T-helper 1 cell treated with Interleukin-12 subunit alpha and Interleukin-12 subunit beta and Interleukin-4 antibody, amounts not matched to agents 30 μg/mL and 1 μg/mL, for 36 hours (primary cell): ENCODE results near the gene WIZ.
"Not testable (repeated sequence)": the region's sequence is repeated elsewhere in the genome, so short reads cannot be mapped to it uniquely, and the experiment has no call there.

Source experiments
- H3K27ac Mint-ChIP-seq: one replicate; pipeline ENCODE4 v1.8.0; 2021; ENCODE audit warnings: mild to moderate bottlenecking, mixed read lengths
- H3K27me3 Mint-ChIP-seq: one replicate; pipeline ENCODE4 v1.8.0; 2021; ENCODE audit warnings: low read depth, mixed read lengths
- H3K36me3 Mint-ChIP-seq: one replicate; pipeline ENCODE4 v1.8.0; 2021; ENCODE audit warnings: low read depth, mixed read lengths
- H3K4me1 Mint-ChIP-seq: one replicate; pipeline ENCODE4 v1.8.0; 2021; ENCODE audit warnings: low read depth, mixed read lengths
- H3K4me3 Mint-ChIP-seq: one replicate; pipeline ENCODE4 v1.8.0; 2021; ENCODE audit warnings: mild to moderate bottlenecking, moderate library complexity, mixed read lengths
- H3K9me3 Mint-ChIP-seq: one replicate; pipeline ENCODE4 v1.8.0; 2021; ENCODE audit warnings: mixed read lengths

The WIZ gene, protein sequence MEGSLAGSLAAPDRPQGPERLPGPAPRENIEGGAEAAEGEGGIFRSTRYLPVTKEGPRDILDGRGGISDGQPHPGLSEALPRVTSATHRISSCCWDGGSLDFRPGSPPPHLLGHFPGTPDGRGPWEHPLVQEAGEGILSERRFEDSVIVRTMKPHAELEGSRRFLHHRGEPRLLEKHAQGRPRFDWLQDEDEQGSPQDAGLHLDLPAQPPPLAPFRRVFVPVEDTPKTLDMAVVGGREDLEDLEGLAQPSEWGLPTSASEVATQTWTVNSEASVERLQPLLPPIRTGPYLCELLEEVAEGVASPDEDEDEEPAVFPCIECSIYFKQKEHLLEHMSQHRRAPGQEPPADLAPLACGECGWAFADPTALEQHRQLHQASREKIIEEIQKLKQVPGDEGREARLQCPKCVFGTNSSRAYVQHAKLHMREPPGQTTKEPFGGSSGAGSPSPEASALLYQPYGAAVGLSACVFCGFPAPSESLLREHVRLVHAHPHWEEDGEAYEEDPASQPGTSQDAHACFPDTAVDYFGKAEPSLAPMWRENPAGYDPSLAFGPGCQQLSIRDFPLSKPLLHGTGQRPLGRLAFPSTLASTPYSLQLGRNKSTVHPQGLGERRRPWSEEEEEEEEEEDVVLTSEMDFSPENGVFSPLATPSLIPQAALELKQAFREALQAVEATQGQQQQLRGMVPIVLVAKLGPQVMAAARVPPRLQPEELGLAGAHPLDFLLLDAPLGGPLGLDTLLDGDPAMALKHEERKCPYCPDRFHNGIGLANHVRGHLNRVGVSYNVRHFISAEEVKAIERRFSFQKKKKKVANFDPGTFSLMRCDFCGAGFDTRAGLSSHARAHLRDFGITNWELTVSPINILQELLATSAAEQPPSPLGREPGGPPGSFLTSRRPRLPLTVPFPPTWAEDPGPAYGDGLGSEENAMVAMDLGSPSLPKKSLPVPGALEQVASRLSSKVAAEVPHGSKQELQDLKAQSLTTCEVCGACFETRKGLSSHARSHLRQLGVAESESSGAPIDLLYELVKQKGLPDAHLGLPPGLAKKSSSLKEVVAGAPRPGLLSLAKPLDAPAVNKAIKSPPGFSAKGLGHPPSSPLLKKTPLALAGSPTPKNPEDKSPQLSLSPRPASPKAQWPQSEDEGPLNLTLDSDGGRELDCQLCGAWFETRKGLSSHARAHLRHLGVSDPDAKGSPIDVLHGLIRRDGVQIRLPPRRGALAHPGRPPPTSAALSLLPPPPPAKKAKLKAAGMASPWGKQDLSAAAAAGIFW (N-terminal part only)

DNA sequence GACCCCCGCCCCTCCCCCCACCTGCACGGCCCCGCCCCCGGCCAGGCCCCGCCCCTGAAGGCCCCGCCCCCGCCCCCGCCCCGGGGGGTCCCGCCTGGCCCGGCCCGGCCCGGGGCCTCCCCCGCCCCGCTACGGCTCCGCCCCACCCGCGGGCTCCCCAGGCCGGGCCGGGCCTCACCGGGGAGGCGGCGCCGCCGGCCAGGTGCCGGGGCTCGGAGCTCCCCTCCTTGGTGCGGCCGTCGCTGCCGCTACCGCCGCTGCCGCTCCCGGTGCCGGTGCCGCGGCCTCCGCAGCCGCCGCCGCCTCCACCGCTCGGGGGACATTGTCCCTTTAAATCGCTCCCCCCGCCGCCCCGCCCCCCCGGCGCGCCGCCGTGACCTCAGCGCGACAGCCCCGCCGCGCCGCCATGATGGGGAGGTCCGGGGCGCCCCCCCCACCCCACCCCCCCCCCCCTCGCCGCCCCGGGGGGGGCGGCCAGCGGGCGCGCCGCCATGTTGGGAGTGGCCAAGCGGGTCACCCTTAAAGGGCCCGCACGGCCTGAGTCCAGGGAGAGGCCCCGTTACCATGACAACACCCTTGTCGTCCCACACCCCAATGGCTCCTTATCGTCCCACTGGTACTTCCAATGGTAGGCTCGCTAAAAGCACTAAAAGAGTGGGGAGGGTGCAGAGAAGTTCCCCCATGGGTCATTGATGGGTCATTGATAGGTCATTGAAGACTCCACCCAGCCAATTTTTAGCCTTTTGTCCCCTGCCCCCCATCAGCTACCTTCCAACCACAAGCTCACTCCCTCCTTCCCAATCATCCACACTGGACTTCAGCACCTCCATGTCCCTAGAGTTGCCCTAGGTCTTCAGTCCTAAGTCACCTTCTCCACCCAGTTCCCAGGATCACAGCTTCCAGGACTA lies at the start of gene WIZ:
Gene WIZ (minus strand): TSS at position 337 of the 908 bp plus-strand sequence. CDS start 1,649 bp downstream, outside the sequence.
- Mint-ChIP-seq H3K4me3 (peak within 1 kb of the TSS; percentile 85), H3K4me1 (peaks cover 18% of the 10 kb centered on the region), H3K27me3 (no peaks in the 10 kb centered on the region), H3K9me3 (no peaks in the 10 kb centered on the region), H3K36me3 (peaks cover 50% of the 10 kb centered on the region), H3K27ac (peak within 1 kb of the TSS; percentile 89)

DNA sequence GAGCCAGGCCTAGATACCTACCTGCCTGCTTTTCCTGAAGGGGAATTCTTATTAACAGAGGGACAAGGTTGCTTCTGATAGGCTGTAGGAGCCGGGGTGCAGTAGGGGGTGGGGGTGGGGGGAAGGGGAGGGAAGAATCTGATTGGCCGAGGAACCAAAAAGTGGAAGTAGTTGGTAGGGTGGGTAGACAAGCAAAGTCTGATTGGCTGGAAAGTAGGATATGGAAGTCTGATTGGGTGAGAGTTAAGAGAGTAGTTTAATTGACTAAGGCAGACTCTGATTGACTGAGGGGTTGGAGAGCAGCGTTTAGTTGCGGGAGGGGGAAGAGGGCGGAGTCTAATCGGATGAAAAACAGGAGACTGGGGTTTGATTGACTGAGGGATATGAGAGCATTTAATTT lies 49.2 kb upstream of the WIZ start:
- Mint-ChIP-seq H3K36me3 (no peaks in the 10 kb centered on the region), H3K27ac (no peak overlapping the region), H3K27me3 (peaks cover 32% of the 10 kb centered on the region), H3K9me3 (no peaks in the 10 kb centered on the region), H3K4me1 (peaks cover 6% of the 10 kb centered on the region), H3K4me3 (no peak overlapping the region)

DNA sequence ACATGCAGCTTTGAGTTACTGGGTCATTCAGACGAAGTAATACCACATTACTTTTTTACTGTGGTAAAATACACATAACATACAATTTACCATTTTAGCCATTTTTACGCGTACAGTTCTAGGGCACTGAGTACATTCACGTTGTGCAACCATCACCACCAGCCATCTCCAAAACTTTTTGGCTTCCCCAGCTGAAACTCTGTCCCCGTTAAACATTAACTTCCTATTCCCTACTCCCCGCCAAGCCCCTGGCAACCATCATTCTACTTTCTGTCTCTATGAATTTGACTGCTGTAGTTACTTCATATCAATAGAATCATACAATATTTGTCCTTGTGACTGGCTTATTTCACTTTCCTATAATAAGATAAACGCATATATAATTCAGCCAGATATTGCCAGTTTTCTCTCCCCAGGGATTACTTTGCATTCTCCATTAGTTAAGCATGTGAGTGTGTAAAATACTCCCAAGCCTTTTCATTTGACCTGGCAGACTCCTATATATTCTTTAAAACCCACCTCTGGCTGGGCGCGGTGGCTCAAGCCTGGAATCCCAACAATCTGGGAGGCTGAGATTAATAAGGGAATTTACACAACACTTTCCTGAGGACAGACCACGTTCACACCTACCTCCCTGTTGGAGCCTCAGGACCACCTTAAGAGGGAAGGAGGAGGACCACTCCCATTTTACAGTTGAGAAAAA lies 48.6 kb upstream of the WIZ start:
- Mint-ChIP-seq H3K27ac (no peak overlapping the region), H3K27me3 (peaks cover 34% of the 10 kb centered on the region), H3K9me3 (no peaks in the 10 kb centered on the region), H3K4me1 (peaks cover 6% of the 10 kb centered on the region), H3K4me3 (no peak overlapping the region), H3K36me3 (no peaks in the 10 kb centered on the region)

DNA sequence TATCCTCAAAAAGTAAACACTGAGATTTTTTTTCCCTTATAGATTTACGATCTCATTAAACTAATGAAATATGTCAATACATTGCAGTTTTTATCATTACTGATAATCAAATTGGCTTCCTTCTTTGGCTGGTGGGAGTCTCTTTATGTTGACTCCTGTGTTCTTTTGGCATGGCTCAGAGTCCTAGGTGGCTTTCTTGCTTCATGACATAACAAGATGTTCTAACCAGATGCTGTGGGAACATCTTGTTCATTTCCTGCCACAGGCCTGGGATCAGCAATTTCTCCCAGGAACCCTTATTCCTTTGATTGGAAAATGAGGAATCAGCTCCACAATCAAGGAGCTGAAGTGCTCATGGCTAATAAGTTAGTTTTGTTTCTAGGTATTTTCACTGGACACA lies 45.4 kb upstream of the WIZ start:
- peaks cover 6% of the 10 kb centered on the region for H3K4me1 Mint-ChIP-seq
- no peak overlapping the region for H3K4me3 Mint-ChIP-seq
- H3K9me3 Mint-ChIP-seq: no peaks in the 10 kb centered on the region
- peaks cover 24% of the 10 kb centered on the region for H3K27me3 Mint-ChIP-seq
- H3K27ac Mint-ChIP-seq: no peak overlapping the region
- H3K36me3 Mint-ChIP-seq: no peaks in the 10 kb centered on the region

DNA sequence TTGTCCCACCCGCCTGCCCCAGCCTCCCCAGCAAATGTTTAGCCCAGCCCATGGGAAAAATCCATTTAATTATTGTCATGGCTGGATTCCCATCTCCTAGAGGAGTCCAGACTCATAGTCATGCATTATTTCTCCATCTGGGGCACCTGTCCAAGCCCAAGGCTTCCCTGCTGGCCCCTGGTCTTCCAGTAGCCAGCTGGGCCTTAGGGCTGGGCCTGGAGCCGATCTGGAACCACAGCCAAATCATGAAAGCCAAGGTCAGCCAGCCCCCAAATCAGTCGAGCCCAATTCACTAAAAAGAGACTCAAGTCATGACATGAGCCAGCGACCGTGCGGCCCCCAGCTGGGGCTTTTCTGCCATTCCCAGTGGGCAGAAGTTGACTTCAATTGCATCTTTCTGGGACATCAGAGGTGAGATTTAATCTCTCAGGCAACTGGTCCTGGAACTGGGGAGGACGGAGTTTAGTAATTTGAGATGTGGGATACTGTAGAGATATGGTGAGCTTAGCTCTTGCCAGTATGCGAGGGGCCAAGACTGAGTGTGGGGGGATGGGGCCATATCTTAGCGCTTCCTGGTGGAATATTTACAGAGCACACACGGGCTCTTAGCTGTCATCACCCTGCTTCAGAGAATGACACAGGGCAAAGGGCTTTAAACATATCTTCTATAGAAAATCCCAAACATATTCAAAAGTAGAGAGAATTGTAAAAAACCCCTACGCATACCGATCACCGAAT lies 38.9 kb upstream of the WIZ start:
- H3K27ac Mint-ChIP-seq: no peak overlapping the region
- H3K4me1 Mint-ChIP-seq: peaks cover 3% of the 10 kb centered on the region
- no peaks in the 10 kb centered on the region for H3K36me3 Mint-ChIP-seq
- peaks cover 8% of the 10 kb centered on the region for H3K9me3 Mint-ChIP-seq
- no peak overlapping the region for H3K4me3 Mint-ChIP-seq
- H3K27me3 Mint-ChIP-seq: peaks cover 13% of the 10 kb centered on the region

DNA sequence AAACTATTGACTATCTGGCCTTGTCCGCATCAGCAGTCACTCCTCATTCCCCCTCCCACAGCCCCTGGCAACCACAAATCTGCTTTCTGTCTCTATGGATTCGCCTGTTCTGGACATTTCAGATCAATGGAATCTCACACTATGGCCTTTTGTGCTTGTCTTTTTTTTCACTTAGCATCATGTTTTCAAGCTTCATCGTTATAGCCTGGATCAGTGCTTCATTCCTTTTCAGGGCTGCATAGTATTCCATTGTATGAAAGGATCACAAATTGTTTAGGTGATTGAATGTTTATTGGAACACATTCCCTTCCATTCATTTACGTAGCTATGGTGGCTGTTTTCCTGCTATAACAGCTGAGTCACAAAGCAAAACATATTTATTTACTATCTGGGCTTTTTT lies 37.3 kb upstream of the WIZ start:
- Mint-ChIP-seq H3K36me3 (no peaks in the 10 kb centered on the region), H3K4me3 (no peak overlapping the region), H3K27ac (no peak overlapping the region), H3K27me3 (peaks cover 3% of the 10 kb centered on the region), H3K4me1 (peaks cover 11% of the 10 kb centered on the region), H3K9me3 (peaks cover 8% of the 10 kb centered on the region)

DNA sequence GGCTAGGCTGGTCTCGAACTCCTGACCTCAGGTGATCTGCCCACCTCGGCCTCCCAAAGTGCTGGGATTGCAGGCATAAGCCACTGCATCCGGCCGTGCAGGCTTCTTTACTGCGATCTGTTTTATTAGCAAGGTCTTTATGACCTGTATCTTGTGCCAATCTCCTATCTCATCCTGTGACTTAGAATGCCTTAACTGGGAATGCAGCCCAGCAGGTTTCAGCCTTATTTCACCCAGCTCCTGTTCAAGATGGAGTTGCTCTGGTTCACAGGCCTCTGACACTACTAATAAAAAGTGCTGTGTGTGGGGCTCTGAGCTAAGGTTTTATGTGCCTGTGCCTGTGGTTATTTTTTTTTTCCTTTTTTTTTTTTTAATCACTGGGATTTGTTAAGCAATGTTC lies 36.0 kb upstream of the WIZ start:
- not testable (repeated sequence) for H3K36me3 Mint-ChIP-seq, H3K4me3 Mint-ChIP-seq, H3K27me3 Mint-ChIP-seq, H3K27ac Mint-ChIP-seq, H3K9me3 Mint-ChIP-seq
- peaks cover 11% of the 10 kb centered on the region for H3K4me1 Mint-ChIP-seq

DNA sequence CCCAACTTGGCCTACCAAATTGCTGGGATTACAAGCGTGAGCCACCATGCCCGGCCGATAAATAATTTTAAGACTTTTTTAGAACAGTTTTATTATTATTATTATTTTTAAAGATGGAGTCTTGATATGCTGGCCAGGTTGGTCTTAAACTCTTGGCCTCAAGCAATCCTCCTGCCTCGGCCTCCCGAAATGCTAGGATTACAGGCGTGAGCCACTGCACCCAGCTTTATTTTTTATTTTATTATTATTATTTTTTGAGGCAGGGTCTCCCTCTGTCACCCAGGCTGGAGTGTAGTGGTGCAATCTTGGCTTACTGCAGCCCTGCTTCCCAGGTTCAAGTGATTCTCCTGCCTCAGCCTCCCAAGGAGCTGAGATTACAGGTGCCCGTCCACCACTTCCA lies 31.2 kb upstream of the WIZ start:
- H3K4me1 Mint-ChIP-seq: peaks cover 18% of the 10 kb centered on the region
- H3K36me3 Mint-ChIP-seq, H3K4me3 Mint-ChIP-seq, H3K27me3 Mint-ChIP-seq, H3K27ac Mint-ChIP-seq, H3K9me3 Mint-ChIP-seq: not testable (repeated sequence)

DNA sequence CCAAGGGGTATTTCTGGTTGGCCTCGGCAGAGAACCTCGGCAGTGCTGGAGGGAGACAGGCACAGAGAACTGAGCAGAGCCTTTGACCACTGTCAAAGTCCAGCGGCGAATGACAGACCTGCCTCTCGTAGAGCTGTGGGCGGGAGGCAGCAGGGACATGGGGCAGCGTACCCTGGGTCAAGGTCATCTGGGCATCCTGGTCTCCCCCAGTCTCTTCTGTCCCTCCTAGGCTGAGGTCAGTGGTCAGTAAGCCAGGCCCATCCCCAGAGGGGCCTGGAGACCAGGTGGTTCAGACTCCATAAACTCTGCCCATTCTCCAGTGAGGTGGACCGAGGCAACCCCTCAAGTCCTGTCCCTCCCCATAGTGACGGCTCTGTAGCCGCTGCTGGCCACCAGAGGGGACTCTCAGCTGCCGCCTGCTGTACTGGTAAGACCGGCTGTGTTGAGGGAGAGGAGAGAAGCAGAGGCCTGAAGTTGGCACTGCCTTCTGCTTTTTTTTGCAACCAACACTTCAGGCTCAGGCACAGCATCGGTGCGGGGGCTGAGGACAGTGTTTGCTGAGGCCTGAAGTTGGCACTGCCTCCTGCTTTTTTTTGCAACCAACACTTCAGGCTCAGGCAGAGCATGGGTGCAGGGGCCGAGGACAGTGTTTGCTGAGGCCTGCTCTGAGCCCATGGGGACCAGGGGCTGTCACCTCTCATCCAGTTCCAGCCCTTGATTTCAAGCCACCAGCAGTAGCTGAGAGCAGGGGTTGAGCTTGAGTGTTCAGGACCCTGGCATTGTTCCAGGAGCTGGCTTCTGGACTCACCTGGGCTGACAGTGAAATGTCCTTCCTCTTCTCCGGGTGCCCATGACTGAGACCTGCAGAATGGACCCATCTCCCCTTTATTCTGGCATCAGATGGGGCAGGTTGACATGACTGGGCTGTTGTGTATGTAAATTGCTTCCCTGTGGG lies 29.9 kb upstream of the WIZ start, which contains the start of gene PGLYRP2:
Gene PGLYRP2 (minus strand): TSS at position 111 of the 955 bp plus-strand sequence. CDS start 130 bp downstream, outside the sequence.
- Mint-ChIP-seq H3K9me3 (no peaks in the 10 kb centered on the region), H3K4me1 (peaks cover 20% of the 10 kb centered on the region), H3K36me3 (peaks cover 3% of the 10 kb centered on the region), H3K27me3 (no peaks in the 10 kb centered on the region), H3K4me3 (no peak within 1 kb of the TSS), H3K27ac (peak within 1 kb of the TSS; percentile 41)

DNA sequence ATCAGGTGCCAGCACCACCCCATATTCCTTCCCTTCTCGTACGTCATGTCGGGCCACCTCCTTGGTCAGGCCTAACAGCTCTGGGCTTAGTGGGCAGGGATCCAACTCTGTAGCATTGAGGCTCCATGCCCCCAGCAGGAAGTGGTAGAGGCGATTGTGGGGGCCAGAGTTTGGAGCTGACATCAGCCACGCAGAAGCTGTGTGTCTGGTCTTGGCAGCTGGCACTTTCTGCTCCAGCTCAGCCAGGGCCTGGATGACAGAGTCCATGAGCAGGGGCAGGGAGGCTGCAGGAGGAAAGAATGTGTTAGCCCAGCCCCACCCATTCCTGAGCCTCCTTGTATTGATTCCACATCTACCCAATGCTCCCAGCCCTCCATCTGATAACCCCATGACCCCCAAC lies 26.6 kb upstream of the WIZ start:
- Mint-ChIP-seq H3K27ac (no peak overlapping the region), H3K4me1 (peaks cover 11% of the 10 kb centered on the region)

DNA sequence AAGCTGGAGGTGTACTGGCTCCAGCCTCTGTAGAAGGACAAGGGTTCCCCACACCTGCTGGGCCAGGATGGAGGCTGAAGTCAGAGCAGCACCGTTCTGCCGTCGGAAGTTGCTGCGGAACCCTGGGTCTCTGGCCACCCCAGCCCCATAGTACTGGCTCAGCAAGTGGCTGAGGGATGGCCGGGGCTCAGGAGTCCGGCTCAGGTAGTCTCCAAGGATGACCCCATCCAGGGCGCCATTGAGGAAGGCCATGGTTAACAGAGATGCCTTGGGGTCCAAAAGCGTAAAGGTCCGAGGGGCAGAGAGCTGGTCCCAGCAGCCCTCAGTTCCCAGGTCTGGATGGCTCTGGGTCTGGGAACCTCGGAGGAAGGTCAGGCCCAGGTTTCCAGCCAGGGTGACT lies 25.9 kb upstream of the WIZ start:
- H3K36me3 Mint-ChIP-seq: peaks cover 3% of the 10 kb centered on the region
- H3K27me3 Mint-ChIP-seq: peaks cover 4% of the 10 kb centered on the region
- no peaks in the 10 kb centered on the region for H3K9me3 Mint-ChIP-seq
- no peak overlapping the region for H3K27ac Mint-ChIP-seq
- no peak overlapping the region for H3K4me3 Mint-ChIP-seq
- peaks cover 11% of the 10 kb centered on the region for H3K4me1 Mint-ChIP-seq

More for the DNA sequence above, 26.6 kb upstream of the WIZ start:
- Mint-ChIP-seq H3K4me3 (no peak overlapping the region), H3K9me3 (no peaks in the 10 kb centered on the region), H3K36me3 (peaks cover 3% of the 10 kb centered on the region), H3K27me3 (peaks cover 4% of the 10 kb centered on the region)

DNA sequence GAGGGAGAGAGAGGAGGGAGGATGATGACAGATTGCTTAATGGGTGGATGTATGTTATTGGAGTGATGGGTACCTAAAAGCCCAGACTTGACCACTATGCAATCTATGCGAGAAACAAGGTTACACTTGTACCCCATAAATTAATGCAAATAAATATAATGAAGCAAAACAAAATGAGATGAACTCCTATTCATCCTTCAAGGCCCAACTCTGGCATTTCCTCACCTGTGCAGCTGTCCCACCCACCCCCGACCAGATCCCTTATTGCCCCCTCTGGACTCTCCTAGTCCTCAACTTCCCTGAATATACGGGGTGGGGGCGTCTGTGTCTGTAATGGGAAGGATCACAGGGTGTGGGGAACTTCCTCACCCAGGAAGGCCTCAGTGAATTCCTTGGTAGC lies 25.4 kb upstream of the WIZ start:
- no peaks in the 10 kb centered on the region for H3K9me3 Mint-ChIP-seq
- no peak overlapping the region for H3K27ac Mint-ChIP-seq
- peaks cover 3% of the 10 kb centered on the region for H3K36me3 Mint-ChIP-seq
- H3K27me3 Mint-ChIP-seq: peaks cover 4% of the 10 kb centered on the region
- H3K4me3 Mint-ChIP-seq: no peak overlapping the region
- peaks cover 11% of the 10 kb centered on the region for H3K4me1 Mint-ChIP-seq
